Lung (tissue), 12 donors: ENCODE results near the gene MAP2K5. TPM values are rescaled to one million over a fixed set of nuclear protein-coding genes. Genes with fewer than 3 reads are reported as not detected.

Experiments
- ATAC-seq: fragments of 200-7000 bp; cut with Tn5 transposase; one replicate; pipeline ENCODE4 v1.9.1; 2020; ENCODE audit warnings: moderate number of reproducible peaks; ENCODE audit not compliant: insufficient read depth, low FRiP score
- DNase-seq, 3 donors: peaks; one replicate each; pipeline ENCODE4 v3.0.0-alpha.2; 2013 to 2017
- H3K27ac ChIP-seq, 2 donors: one replicate each; pipeline ENCODE4 v1.5.1; 2013; ENCODE audit warnings: mild to moderate bottlenecking in 2 of 2, moderate library complexity in 2 of 2, control low read depth in 1 of 2, inconsistent platforms in 1 of 2, low read depth in 1 of 2, low read length in 1 of 2
- H3K27me3 ChIP-seq, 3 donors: one replicate each; pipeline ENCODE4 v1.5.1; 2013; ENCODE audit warnings: low read length in 2 of 3; ENCODE audit not compliant: control insufficient read depth in 3 of 3, insufficient read depth in 3 of 3
- H3K36me3 ChIP-seq, 4 donors: one replicate each; pipeline ENCODE4 v1.5.1; 2013; ENCODE audit warnings: low read length in 4 of 4, mild to moderate bottlenecking in 1 of 4, moderate library complexity in 1 of 4; ENCODE audit not compliant: control insufficient read depth in 4 of 4, insufficient read depth in 4 of 4
- H3K4me1 ChIP-seq, 5 donors: one replicate each; pipeline ENCODE4 v1.5.1; 2013; ENCODE audit warnings: low read length in 5 of 5, mild to moderate bottlenecking in 2 of 5, moderate library complexity in 1 of 5; ENCODE audit not compliant: control insufficient read depth in 5 of 5, insufficient read depth in 5 of 5
- H3K4me3 ChIP-seq: one replicate; pipeline ENCODE4 v1.5.1; 2013; ENCODE audit warnings: mild to moderate bottlenecking, control low read depth, moderate library complexity
- H3K9ac ChIP-seq, 2 donors: one replicate each; pipeline ENCODE4 v1.5.1; 2013; ENCODE audit warnings: low read length in 2 of 2, control low read depth in 1 of 2; ENCODE audit not compliant: insufficient read depth in 1 of 2
- H3K9me3 ChIP-seq, 4 donors: one replicate each; pipeline ENCODE4 v1.5.1; 2013; ENCODE audit warnings: low read length in 3 of 4, mild to moderate bottlenecking in 1 of 4, moderate library complexity in 1 of 4; ENCODE audit not compliant: control insufficient read depth in 4 of 4, insufficient read depth in 3 of 4
- WGBS, 2 donors: extraction: QIAGEN DNeasy Blood & Tissue Kit; methylation state at CpG; one replicate each; pipeline ENCODE4 v1.1.7; 2013; 5-methylcytosine and 5-hydroxymethylcytosine counted together
- polyA plus RNA-seq, 2 donors: library from polyadenylated mRNA; stranded (reverse); fragments of 200-250 nt; gene quantifications; one replicate each; pipeline ENCODE4 v1.2.1, GENCODE V29; 2013
- total RNA-seq, 2 donors: library from RNA; depleted of rRNA in 1 of 2; stranded (reverse); fragments of >200 nt in 1 of 2; gene quantifications; one replicate each; pipeline ENCODE4 v1.2.1, GENCODE V29; 2014 to 2021
- TF ChIP-seq, protein P1 (sequence below): IDR thresholded peaks from 2 replicates; pipeline ENCODE4 v1.5.1; 2012; ENCODE audit warnings: mild to moderate bottlenecking; ENCODE audit errors: control extremely low read depth, extremely low read depth
- donor health status: control.
- donor health status: control.
- donor health status: Bipolar disorder and iron deficiency.
- donor health status: healthy.
- donor health status: DM: yes; HTN: yes; CAD: no.

Gene MAP2K5
- total and polyA plus RNA-seq, 4 donors = 6.3 to 19.1 (median 12.4) TPM

GRCh38 chr15:67724691-67725375, 182.3 kb downstream of the MAP2K5 start:
- Histone ChIP-seq H3K9me3 (no peaks in the 10 kb centered on the region), H3K4me3 (no peak overlapping the region), H3K36me3 (peaks cover 0 to 1% (median 0%) of the 10 kb centered on the region in 4 donors), H3K9ac (no peak overlapping the region), H3K27me3 (no peaks in the 10 kb centered on the region), H3K4me1 (no peaks in the 10 kb centered on the region), H3K27ac (no peak overlapping the region)
- no peak for DNase-seq
- no peak for ATAC-seq
- WGBS, 2 donors = 83 to 92% methylated on average over 4 of the region's 4 CpGs
- TF ChIP-seq, protein P1, sequence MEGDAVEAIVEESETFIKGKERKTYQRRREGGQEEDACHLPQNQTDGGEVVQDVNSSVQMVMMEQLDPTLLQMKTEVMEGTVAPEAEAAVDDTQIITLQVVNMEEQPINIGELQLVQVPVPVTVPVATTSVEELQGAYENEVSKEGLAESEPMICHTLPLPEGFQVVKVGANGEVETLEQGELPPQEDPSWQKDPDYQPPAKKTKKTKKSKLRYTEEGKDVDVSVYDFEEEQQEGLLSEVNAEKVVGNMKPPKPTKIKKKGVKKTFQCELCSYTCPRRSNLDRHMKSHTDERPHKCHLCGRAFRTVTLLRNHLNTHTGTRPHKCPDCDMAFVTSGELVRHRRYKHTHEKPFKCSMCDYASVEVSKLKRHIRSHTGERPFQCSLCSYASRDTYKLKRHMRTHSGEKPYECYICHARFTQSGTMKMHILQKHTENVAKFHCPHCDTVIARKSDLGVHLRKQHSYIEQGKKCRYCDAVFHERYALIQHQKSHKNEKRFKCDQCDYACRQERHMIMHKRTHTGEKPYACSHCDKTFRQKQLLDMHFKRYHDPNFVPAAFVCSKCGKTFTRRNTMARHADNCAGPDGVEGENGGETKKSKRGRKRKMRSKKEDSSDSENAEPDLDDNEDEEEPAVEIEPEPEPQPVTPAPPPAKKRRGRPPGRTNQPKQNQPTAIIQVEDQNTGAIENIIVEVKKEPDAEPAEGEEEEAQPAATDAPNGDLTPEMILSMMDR = no peak

GRCh38 chr15:67730135-67730534, 187.6 kb downstream of the MAP2K5 start:
- no peak overlapping the region for H3K4me3 ChIP-seq
- no peak overlapping the region for H3K9ac ChIP-seq
- TF ChIP-seq, protein P1 = no peak
- no peaks in the 10 kb centered on the region for H3K27me3 ChIP-seq
- no peaks in the 10 kb centered on the region for H3K9me3 ChIP-seq
- H3K36me3 ChIP-seq = no peaks in the 10 kb centered on the region
- ATAC-seq (no peak), DNase-seq (no peak)
- peaks cover 0 to 6% (median 0%) of the 10 kb centered on the region in 5 donors for H3K4me1 ChIP-seq
- 96 to 100% methylated on average over 1 of the region's 1 CpG for WGBS, 2 donors
- H3K27ac ChIP-seq = no peak overlapping the region

GRCh38 chr15:67731112-67731721, 188.7 kb downstream of the MAP2K5 start:
- no peak overlapping the region for H3K27ac ChIP-seq
- TF ChIP-seq, protein P1 = no peak
- no peak for ATAC-seq
- H3K36me3 ChIP-seq = no peaks in the 10 kb centered on the region
- no peaks in the 10 kb centered on the region for H3K9me3 ChIP-seq
- H3K4me3 ChIP-seq = no peak overlapping the region
- DNase-seq = peak in 2 of 3 donors; percentile 59 to 75
- H3K9ac ChIP-seq = no peak overlapping the region
- no peaks in the 10 kb centered on the region for H3K27me3 ChIP-seq
- WGBS, 2 donors = 31 to 51% methylated on average over 2 of the region's 2 CpGs
- H3K4me1 ChIP-seq = peaks cover 0 to 6% (median 0%) of the 10 kb centered on the region in 5 donors
